ENCODE results near the gene FDX2. TPM values are rescaled to one million over a fixed set of nuclear protein-coding genes. Genes with fewer than 3 reads are reported as not detected.
A peak's percentile ranks its signal among the peaks of the same experiment; 100 is the strongest.

Gene FDX2
- total and polyA plus RNA-seq, 2 experiments from 2014 or later = 24.9 to 49.3 TPM

- Histone ChIP-seq H3K9me2 (replicated peaks; ENCODE audit: insufficient read depth) (no peaks in the 10 kb centered on the region), H4K20me1 (ENCODE audit: insufficient read depth, poor library complexity, severe bottlenecking) (no peaks in the 10 kb centered on the region), H3K9me3 (ENCODE audit: low read depth) (no peaks in the 10 kb centered on the region), H3K36me3 (replicated peaks; ENCODE audit: insufficient read depth, low read depth) (no peaks in the 10 kb centered on the region), H2AFZ (no peak overlapping the region), H3K27me3 (peaks cover 22% of the 10 kb centered on the region), H3K27ac (no peak overlapping the region), H3K4me2 (peak overlapping the region; percentile 93), H3K79me2 (no peaks in the 10 kb centered on the region), H3K4me3 (no peak overlapping the region), H3K4me1 (ENCODE audit: insufficient read depth) (peaks cover 11% of the 10 kb centered on the region)
- WGBS (ENCODE audit: low lambda C conversion rate, missing lambda C conversion rate) = 61% methylated on average over 12 of the region's 12 CpGs
- TF ChIP-seq EZH2 (IDR thresholded peaks at IDR 0.05; ENCODE audit: borderline replicate concordance) = no peak
- no peak for TF ChIP-seq EZH2phosphoT487 (IDR thresholded peaks at IDR 0.05; ENCODE audit: low read depth, severe bottlenecking, unreplicated experiment)
- TF ChIP-seq CTCF (IDR thresholded peaks at IDR 0.05; ENCODE audit: poor library complexity) = no peak
- no peak for DNase-seq (ENCODE audit: low spot score)
Measured at GRCh38 chr19:10271543-10272086, 44.2 kb downstream of the FDX2 start.

GRCh38 chr19:10270616-10271394 is 45.0 kb downstream of the FDX2 start, which contains the start of gene ICAM1:
ICAM1 (plus strand) TSS chr19:10271120; CDS start chr19:10271160, 40 bp downstream.
- H3K4me2 ChIP-seq = peak within 1 kb of the TSS; percentile 93
- no peaks in the 10 kb centered on the region for H3K9me3 ChIP-seq (ENCODE audit: low read depth)
- no peaks in the 10 kb centered on the region for H3K9me2 ChIP-seq (replicated peaks; ENCODE audit: insufficient read depth)
- H3K36me3 ChIP-seq (replicated peaks; ENCODE audit: insufficient read depth, low read depth) = no peaks in the 10 kb centered on the region
- peaks cover 11% of the 10 kb centered on the region for H3K4me1 ChIP-seq (ENCODE audit: insufficient read depth)
- peak within 1 kb of the TSS; percentile 73 for H3K27ac ChIP-seq
- peak within 1 kb of the TSS; percentile 13 for H3K4me3 ChIP-seq
- no peaks in the 10 kb centered on the region for H3K79me2 ChIP-seq
- peaks cover 22% of the 10 kb centered on the region for H3K27me3 ChIP-seq
- 9% methylated on average over 51 of the region's 51 CpGs for WGBS (ENCODE audit: low lambda C conversion rate, missing lambda C conversion rate)
- DNase-seq (ENCODE audit: low spot score) = peak; percentile 84
- no peaks in the 10 kb centered on the region for H4K20me1 ChIP-seq (ENCODE audit: insufficient read depth, poor library complexity, severe bottlenecking)
- H2AFZ ChIP-seq = peak within 1 kb of the TSS; percentile 71
- TF ChIP-seq EZH2 (IDR thresholded peaks at IDR 0.05; ENCODE audit: borderline replicate concordance) = no peak
- no peak for TF ChIP-seq CTCF (IDR thresholded peaks at IDR 0.05; ENCODE audit: poor library complexity)
- no peak for TF ChIP-seq EZH2phosphoT487 (IDR thresholded peaks at IDR 0.05; ENCODE audit: low read depth, severe bottlenecking, unreplicated experiment)

GRCh38 chr19:10270180-10270615 is 45.6 kb downstream of the FDX2 start:
- Histone ChIP-seq H3K36me3 (replicated peaks; ENCODE audit: insufficient read depth, low read depth) (no peaks in the 10 kb centered on the region), H3K4me2 (peak overlapping the region; percentile 93), H3K9me3 (ENCODE audit: low read depth) (no peaks in the 10 kb centered on the region), H3K27me3 (peaks cover 22% of the 10 kb centered on the region), H3K79me2 (no peaks in the 10 kb centered on the region), H3K27ac (peak overlapping the region; percentile 73), H4K20me1 (ENCODE audit: insufficient read depth, poor library complexity, severe bottlenecking) (no peaks in the 10 kb centered on the region), H3K4me1 (ENCODE audit: insufficient read depth) (peaks cover 11% of the 10 kb centered on the region), H3K4me3 (peak overlapping the region; percentile 13), H3K9me2 (replicated peaks; ENCODE audit: insufficient read depth) (no peaks in the 10 kb centered on the region), H2AFZ (peak overlapping the region; percentile 71)
- 12% methylated on average over 36 of the region's 37 CpGs for WGBS (ENCODE audit: low lambda C conversion rate, missing lambda C conversion rate)
- TF ChIP-seq EZH2 (IDR thresholded peaks at IDR 0.05; ENCODE audit: borderline replicate concordance) (peak; percentile 55), CTCF (IDR thresholded peaks at IDR 0.05; ENCODE audit: poor library complexity) (no peak), EZH2phosphoT487 (IDR thresholded peaks at IDR 0.05; ENCODE audit: low read depth, severe bottlenecking, unreplicated experiment) (no peak)
- no peak for DNase-seq (ENCODE audit: low spot score)
